Glutamatergic neuron (in vitro differentiated cells): Measurements from ENCODE around the gene NET1. TPM values are rescaled to one million over a fixed set of nuclear protein-coding genes. Genes with fewer than 3 reads are reported as not detected.
A peak's percentile ranks its signal among the peaks of the same experiment; 100 is the strongest.

Experiments
- DNase-seq: peaks from one replicate; pipeline ENCODE4 v3.0.0; 2022
- H3K27ac Mint-ChIP-seq: one replicate; pipeline ENCODE4 v1.8.0; 2020; ENCODE audit warnings: mild to moderate bottlenecking, mixed read lengths, inconsistent platforms; ENCODE audit not compliant: unreplicated experiment
- H3K27me3 Mint-ChIP-seq: one replicate; pipeline ENCODE4 v1.8.0; 2020; ENCODE audit warnings: mild to moderate bottlenecking, moderate library complexity, mixed read lengths, inconsistent platforms; ENCODE audit not compliant: unreplicated experiment
- H3K36me3 Mint-ChIP-seq: one replicate; pipeline ENCODE4 v1.8.0; 2020; ENCODE audit warnings: mild to moderate bottlenecking, mixed read lengths, inconsistent platforms; ENCODE audit not compliant: unreplicated experiment
- H3K4me1 Mint-ChIP-seq: one replicate; pipeline ENCODE4 v1.8.0; 2020; ENCODE audit warnings: mild to moderate bottlenecking, low read depth, mixed read lengths, inconsistent platforms; ENCODE audit not compliant: unreplicated experiment
- H3K4me3 Mint-ChIP-seq: one replicate; pipeline ENCODE4 v1.8.0; 2020; ENCODE audit warnings: mild to moderate bottlenecking, mixed read lengths, inconsistent platforms; ENCODE audit not compliant: unreplicated experiment
- H3K9me3 Mint-ChIP-seq: one replicate; pipeline ENCODE4 v1.8.0; 2020; ENCODE audit warnings: mild to moderate bottlenecking, moderate library complexity, mixed read lengths, inconsistent platforms; ENCODE audit not compliant: unreplicated experiment
- total RNA-seq: library from RNA; stranded (reverse); fragmentation: NEBNext Ultra II Directional; extraction: Animal tissue kit (Norgen Biotek cat#: 25700); gene quantifications from one replicate; pipeline ENCODE4 v1.2.1, GENCODE V29; 2021; ENCODE audit not compliant: unreplicated experiment
- TF ChIP-seq, protein P1 (sequence below): fragments of 200-600 bp; sonication (generic); IDR thresholded peaks from one replicate; pipeline ENCODE4 v1.5.0; 2021; ENCODE audit not compliant: partially characterized antibody, unreplicated experiment

The NET1 gene
- total RNA-seq, 1 donor from 2014 or later: 63.8 TPM

DNA sequence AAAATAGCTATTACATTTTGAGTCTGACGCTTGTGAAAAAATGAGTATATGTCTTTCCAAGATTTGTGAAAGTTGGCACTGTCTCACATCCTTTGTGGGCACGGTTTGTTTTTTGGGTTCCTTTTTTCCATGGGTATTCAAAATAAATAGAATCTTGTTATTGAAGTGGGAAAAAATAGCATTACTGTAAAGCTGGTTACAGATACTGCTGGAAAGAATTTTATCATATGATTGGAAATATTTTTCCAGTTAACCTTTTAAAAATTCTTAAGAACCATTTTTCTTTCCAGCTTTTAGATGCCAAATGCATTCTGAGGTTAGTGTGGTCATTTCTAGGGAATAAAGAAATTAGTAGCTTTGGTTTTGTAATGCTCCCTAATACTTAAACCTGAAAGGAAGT lies 11.4 kb downstream of the NET1 start:
- no peak for DNase-seq
- no peak overlapping the region for H3K27ac Mint-ChIP-seq

DNA sequence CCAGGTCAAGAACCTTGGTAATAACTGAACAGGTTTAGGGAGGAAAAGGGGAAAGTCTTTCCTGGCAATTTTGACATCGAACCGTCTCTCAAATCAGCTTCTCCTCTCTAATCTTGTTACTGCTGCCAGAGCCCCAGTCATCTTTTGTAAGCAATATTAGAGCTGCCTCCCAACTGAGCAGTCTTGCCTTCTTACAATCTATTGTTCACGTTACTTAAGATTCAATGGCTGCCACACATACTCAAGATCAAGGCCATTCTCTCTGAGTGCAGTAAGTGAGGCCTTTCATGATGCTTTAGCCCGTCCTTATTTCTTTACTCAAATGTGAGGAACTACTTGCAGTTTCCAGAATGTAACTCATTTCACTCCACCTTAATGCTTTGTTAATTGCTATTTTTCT lies 12.4 kb downstream of the NET1 start:
- Mint-ChIP-seq H3K9me3 (peaks cover 2% of the 10 kb centered on the region), H3K27ac (peak overlapping the region; percentile 46), H3K27me3 (no peaks in the 10 kb centered on the region), H3K36me3 (peaks cover 6% of the 10 kb centered on the region), H3K4me1 (peaks cover 28% of the 10 kb centered on the region), H3K4me3 (peak overlapping the region; percentile 12)
- TF ChIP-seq, protein P1, sequence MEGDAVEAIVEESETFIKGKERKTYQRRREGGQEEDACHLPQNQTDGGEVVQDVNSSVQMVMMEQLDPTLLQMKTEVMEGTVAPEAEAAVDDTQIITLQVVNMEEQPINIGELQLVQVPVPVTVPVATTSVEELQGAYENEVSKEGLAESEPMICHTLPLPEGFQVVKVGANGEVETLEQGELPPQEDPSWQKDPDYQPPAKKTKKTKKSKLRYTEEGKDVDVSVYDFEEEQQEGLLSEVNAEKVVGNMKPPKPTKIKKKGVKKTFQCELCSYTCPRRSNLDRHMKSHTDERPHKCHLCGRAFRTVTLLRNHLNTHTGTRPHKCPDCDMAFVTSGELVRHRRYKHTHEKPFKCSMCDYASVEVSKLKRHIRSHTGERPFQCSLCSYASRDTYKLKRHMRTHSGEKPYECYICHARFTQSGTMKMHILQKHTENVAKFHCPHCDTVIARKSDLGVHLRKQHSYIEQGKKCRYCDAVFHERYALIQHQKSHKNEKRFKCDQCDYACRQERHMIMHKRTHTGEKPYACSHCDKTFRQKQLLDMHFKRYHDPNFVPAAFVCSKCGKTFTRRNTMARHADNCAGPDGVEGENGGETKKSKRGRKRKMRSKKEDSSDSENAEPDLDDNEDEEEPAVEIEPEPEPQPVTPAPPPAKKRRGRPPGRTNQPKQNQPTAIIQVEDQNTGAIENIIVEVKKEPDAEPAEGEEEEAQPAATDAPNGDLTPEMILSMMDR: no peak
- no peak for DNase-seq

More for the DNA sequence above, 11.4 kb downstream of the NET1 start:
- Mint-ChIP-seq H3K36me3 (peaks cover 16% of the 10 kb centered on the region), H3K4me3 (no peak overlapping the region), H3K9me3 (peaks cover 6% of the 10 kb centered on the region), H3K27me3 (no peaks in the 10 kb centered on the region), H3K4me1 (peaks cover 28% of the 10 kb centered on the region)
- TF ChIP-seq, protein P1: no peak

DNA sequence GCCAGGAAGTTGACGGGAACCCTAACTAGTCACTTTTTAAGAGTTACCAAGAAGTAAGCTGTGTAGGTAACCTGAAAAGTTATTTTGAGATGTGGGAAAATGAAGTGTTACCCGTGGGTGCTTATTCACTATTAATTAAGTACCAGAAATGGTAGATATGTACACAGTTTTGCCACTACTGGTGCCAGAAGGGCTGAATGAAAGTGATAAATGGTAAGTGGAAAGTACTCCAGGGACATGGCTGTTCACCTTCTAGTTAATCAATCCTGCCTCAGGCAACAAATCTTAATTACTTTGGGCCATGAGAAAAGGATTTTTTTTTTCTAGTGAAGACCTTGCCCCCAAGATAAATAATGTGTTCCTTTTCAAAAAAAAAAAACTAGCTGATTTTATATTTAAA lies 15.8 kb downstream of the NET1 start:
- H3K4me3 Mint-ChIP-seq: no peak overlapping the region
- peaks cover 29% of the 10 kb centered on the region for H3K4me1 Mint-ChIP-seq
- no peaks in the 10 kb centered on the region for H3K27me3 Mint-ChIP-seq
- H3K27ac Mint-ChIP-seq: peak overlapping the region; percentile 36
- no peaks in the 10 kb centered on the region for H3K9me3 Mint-ChIP-seq
- DNase-seq: no peak
- peaks cover 6% of the 10 kb centered on the region for H3K36me3 Mint-ChIP-seq
- TF ChIP-seq, protein P1: no peak

DNA sequence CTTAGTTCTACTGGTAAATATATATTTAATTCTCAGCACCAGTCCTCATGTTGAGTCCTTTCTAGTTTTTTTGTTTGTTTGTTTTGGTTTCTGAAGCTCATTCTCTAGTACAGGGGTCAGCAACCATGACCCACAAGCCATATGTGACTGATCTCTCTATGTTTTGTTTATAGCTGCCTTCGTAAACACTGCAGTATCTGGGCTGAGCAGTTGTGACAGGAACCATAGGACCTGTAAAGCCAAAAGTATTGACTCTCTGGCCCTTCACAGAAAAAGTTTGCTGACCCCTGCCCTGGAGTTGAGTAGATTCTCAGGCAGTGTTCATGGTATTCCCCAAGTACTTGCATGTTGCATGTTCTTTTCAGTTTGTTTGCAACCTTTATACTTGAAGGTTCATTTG lies 20.8 kb downstream of the NET1 start:
- Mint-ChIP-seq H3K4me3 (no peak overlapping the region), H3K36me3 (peaks cover 6% of the 10 kb centered on the region), H3K4me1 (peaks cover 18% of the 10 kb centered on the region), H3K9me3 (peaks cover 2% of the 10 kb centered on the region), H3K27me3 (no peaks in the 10 kb centered on the region), H3K27ac (no peak overlapping the region)
- DNase-seq: no peak
- TF ChIP-seq, protein P1: no peak

DNA sequence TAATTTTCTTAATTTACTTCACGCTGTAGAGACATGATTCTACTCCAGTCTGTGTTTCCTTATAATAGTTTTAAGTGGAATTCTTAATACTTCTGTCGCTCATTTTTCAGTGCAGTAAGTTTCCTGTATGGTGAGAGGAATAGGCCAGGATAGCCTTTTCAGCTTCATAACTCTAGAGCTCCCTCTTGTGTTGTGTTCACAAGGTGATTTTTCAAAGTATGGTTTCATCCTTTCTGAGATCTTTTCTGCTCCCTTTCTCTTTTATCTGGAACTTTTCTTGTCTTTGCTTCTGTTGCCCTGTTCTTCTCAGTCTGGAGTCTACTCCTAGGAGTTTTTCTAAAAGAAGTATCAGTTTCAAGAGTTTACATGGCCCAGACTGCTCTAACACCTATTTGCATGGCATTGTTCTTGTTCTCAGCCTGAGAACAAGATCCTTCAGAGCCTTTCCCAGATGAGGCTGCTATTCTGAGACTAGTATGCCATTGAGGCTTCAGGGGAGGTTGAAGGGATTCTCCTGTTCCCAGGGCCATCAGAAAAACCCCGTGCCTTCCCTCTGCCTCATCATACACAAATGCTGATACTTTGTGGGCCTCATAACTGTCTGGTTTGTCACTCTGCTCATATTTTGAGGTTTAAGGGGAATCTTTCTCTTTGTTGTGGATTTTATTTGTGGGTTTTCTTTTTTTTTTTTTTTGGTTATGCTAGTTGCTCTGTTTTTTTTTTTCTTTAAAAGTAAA lies 21.8 kb downstream of the NET1 start:
- H3K9me3 Mint-ChIP-seq: peaks cover 2% of the 10 kb centered on the region
- DNase-seq: no peak
- TF ChIP-seq, protein P1: peak; percentile 65
- peak overlapping the region; percentile 34 for H3K27ac Mint-ChIP-seq
- no peaks in the 10 kb centered on the region for H3K27me3 Mint-ChIP-seq
- peaks cover 21% of the 10 kb centered on the region for H3K4me1 Mint-ChIP-seq
- no peak overlapping the region for H3K4me3 Mint-ChIP-seq
- H3K36me3 Mint-ChIP-seq: peaks cover 6% of the 10 kb centered on the region
